ENCODE measurements around the gene EIF4A3.
A peak's percentile ranks its signal among the peaks of the same experiment; 100 is the strongest.

EIF4A3 gene

GRCh38 chr17:80111702-80112470 lies 35.0 kb downstream of the EIF4A3 start:
- DNase-seq (ENCODE audit: low read depth): no peak

- no peak for DNase-seq (ENCODE audit: low read depth)
Observed at GRCh38 chr17:80110927-80111701, 35.8 kb downstream of the EIF4A3 start.

- DNase-seq (ENCODE audit: low read depth): no peak
Observed at GRCh38 chr17:80110447-80110812, 36.5 kb downstream of the EIF4A3 start.

- no peak for DNase-seq (ENCODE audit: low read depth)
Observed at GRCh38 chr17:80109713-80110446, 37.0 kb downstream of the EIF4A3 start.

GRCh38 chr17:80109066-80109660 lies 37.8 kb downstream of the EIF4A3 start:
- no peak for DNase-seq (ENCODE audit: low read depth)

- no peak for DNase-seq (ENCODE audit: low read depth)
Observed at GRCh38 chr17:80108036-80108971, 38.6 kb downstream of the EIF4A3 start.

DNA sequence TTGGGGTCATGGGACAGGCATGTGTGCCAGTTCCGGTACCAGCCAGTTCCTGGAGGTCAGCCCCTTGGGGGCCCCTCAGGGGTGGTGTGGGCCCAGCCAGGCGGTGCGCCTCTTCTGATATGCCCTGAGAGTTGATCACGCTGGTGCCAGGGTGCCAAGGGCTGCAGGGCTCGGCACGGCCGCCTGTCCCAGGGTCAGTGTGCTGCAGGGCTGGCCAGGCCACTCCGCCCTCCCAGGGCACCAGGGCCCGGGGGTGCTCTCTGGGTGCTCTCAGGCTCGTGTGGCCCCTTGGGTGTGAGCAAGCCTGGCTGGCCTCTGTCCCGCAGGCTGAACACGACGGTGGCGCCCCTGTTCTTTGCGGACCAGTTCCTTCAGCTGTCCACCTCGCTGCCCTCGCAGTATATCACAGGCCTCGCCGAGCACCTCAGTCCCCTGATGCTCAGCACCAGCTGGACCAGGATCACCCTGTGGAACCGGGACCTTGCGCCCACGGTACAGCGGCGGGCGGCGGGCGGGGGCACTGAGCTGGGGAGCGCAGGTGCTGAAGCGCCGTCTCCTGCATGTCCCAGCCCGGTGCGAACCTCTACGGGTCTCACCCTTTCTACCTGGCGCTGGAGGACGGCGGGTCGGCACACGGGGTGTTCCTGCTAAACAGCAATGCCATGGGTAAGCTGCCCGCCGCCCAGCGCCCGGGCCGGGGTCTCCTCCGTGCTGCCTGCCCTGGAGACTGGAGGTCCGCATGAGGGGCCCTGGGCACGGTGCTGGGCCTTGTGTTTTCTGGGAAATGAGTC lies 39.5 kb downstream of the EIF4A3 start:
- DNase-seq (ENCODE audit: low read depth): no peak

DNA sequence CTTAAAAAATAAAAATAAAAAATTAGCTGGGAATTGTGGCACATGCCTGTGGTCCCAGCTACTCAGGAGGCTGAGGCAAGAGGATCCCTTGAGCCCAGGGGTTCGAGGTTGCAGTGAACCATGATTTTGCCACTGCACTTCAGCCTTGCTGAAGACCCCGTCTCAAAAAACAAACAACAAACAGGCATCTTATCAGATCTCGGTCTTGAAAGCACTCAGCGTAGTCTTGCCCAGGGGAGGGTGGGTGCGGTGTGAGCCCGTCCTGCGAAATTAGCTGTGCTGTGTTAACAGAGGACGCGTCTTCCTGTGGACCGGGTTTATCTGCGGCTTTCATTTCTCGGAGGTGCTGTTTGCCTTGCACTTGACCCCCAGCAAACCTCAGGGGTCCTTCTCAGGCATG lies 40.2 kb downstream of the EIF4A3 start:
- no peak for DNase-seq (ENCODE audit: low read depth)

DNA sequence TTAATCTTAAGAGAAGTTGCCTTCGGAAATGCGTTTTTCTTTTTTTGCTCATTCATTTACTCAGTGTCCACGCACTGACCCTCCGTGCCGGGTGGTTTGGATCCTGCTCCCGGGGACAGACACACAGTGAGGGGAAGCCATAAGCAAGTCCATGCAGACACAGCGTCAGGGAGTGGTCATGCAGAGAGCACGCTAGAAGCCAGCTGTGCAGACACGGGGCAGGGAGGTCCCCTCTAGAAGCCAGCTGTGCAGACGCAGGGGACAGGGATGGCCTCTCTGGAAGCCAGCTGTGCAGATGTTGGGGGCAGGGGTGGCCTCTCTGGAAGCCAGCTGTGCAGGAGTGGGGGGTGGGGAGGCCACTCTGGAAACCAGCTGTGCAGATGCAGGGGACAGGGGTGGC lies 40.8 kb downstream of the EIF4A3 start:
- no peak for DNase-seq (ENCODE audit: low read depth)

DNA sequence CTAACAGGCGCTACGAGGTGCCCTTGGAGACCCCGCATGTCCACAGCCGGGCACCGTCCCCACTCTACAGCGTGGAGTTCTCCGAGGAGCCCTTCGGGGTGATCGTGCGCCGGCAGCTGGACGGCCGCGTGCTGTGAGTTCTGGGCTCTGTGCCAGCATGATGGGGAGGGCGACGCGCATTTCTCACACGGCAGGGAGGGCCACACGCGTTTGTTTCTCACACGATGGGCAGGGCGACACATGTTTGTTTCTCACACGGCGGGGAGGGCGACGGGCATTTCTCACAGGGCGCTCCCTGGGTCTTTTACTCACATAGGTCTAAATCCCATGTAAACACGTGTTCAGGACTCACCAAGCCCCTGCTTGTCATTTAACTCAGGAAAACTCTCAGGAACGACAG lies 41.2 kb downstream of the EIF4A3 start:
- no peak for DNase-seq (ENCODE audit: low read depth)

DNA sequence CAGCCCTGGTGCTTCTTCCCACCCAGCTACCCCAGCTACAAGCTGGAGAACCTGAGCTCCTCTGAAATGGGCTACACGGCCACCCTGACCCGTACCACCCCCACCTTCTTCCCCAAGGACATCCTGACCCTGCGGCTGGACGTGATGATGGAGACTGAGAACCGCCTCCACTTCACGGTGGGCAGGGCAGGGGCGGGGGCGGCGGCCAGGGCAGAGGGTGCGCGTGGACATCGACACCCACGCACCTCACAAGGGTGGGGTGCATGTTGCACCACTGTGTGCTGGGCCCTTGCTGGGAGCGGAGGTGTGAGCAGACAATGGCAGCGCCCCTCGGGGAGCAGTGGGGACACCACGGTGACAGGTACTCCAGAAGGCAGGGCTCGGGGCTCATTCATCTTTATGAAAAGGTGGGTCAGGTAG lies 42.0 kb downstream of the EIF4A3 start:
- no peak for DNase-seq (ENCODE audit: low read depth)

GRCh38 chr17:80104321-80104955 lies 42.5 kb downstream of the EIF4A3 start:
- DNase-seq (ENCODE audit: low read depth): no peak

DNA sequence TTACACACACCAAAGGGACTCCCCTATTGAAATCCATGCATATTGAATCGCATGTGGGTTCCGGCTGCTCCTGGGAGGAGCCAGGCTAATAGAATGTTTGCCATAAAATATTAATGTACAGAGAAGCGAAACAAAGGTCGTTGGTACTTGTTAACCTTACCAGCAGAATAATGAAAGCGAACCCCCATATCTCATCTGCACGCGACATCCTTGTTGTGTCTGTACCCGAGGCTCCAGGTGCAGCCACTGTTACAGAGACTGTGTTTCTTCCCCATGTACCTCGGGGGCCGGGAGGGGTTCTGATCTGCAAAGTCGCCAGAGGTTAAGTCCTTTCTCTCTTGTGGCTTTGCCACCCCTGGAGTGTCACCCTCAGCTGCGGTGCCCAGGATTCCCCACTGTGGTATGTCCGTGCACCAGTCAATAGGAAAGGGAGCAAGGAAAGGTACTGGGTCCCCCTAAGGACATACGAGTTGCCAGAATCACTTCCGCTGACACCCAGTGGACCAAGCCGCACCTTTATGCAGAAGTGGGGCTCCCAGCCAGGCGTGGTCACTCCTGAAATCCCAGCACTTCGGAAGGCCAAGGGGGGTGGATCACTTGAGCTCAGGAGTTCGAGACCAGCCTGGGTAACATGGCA lies 43.4 kb downstream of the EIF4A3 start:
- no peak for DNase-seq (ENCODE audit: low read depth)

- DNase-seq (ENCODE audit: low read depth): no peak
Observed at GRCh38 chr17:80102664-80103448, 44.1 kb downstream of the EIF4A3 start.

DNA sequence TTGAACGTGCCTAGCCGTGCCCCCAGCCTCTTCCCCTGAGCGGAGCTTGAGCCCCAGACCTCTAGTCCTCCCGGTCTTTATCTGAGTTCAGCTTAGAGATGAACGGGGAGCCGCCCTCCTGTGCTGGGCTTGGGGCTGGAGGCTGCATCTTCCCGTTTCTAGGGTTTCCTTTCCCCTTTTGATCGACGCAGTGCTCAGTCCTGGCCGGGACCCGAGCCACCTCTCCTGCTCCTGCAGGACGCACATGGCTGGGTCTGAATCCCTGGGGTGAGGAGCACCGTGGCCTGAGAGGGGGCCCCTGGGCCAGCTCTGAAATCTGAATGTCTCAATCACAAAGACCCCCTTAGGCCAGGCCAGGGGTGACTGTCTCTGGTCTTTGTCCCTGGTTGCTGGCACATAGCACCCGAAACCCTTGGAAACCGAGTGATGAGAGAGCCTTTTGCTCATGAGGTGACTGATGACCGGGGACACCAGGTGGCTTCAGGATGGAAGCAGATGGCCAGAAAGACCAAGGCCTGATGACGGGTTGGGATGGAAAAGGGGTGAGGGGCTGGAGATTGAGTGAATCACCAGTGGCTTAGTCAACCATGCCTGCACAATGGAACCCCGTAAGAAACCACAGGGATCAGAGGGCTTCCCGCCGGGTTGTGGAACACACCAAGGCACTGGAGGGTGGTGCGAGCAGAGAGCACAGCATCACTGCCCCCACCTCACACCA lies 44.8 kb downstream of the EIF4A3 start:
- no peak for DNase-seq (ENCODE audit: low read depth)

GRCh38 chr17:80101011-80101945 lies 45.6 kb downstream of the EIF4A3 start, which contains the start of gene GAA:
TSS of gene GAA (plus strand) at chr17:80101581. CDS start at chr17:80104587, 3,006 bp downstream.
- DNase-seq (ENCODE audit: low read depth): peak; percentile 84

- DNase-seq (ENCODE audit: low read depth): no peak
Observed at GRCh38 chr17:80100035-80100323, 46.9 kb downstream of the EIF4A3 start.
